Upper lobe of left lung (tissue), 4 donors: ENCODE measurements around the gene SPATA16.

Source experiments
- CTCF ChIP-seq, 6 experiments: fragments of 450-650 bp in 4 of 6; fragments of 200-600 bp in 2 of 6; sonication (generic) in 2 of 6; IDR thresholded peaks; one replicate each; pipeline ENCODE4 v1.5.1; 2016 to 2019; ENCODE audit warnings: antibody characterized with exemption in 6 of 6
- EP300 ChIP-seq, 4 donors: sonication (generic); formaldehyde crosslinking; IDR thresholded peaks; one replicate each; pipeline ENCODE4 v1.5.1; 2017; ENCODE audit warnings: antibody characterized with exemption in 4 of 4, control low read depth in 2 of 4
- POLR2A ChIP-seq, 4 donors: fragments of 450-650 bp; IDR thresholded peaks; one replicate each; pipeline ENCODE4 v1.5.1; 2016 to 2017; ENCODE audit warnings: antibody characterized with exemption in 4 of 4, mild to moderate bottlenecking in 2 of 4
- POLR2AphosphoS5 ChIP-seq, 2 donors: sonication (generic); formaldehyde crosslinking; IDR thresholded peaks; one replicate each; pipeline ENCODE4 v1.5.1; 2017; ENCODE audit warnings: antibody characterized with exemption in 2 of 2

- TF ChIP-seq CTCF (IDR thresholded peaks at IDR 0.05), result no peak
- no peak for TF ChIP-seq POLR2AphosphoS5 (IDR thresholded peaks at IDR 0.05)
- TF ChIP-seq POLR2A (IDR thresholded peaks at IDR 0.05), result no peak
- no peak for TF ChIP-seq EP300 (IDR thresholded peaks at IDR 0.05)
Observed at GRCh38 chr3:173055228-173055933, 85.7 kb downstream of the SPATA16 start.
